ENCODE data around the gene GNAQ.

GRCh38 chr9:77908293-77908692 is 123.3 kb downstream of the GNAQ start:
- no peak for TF ChIP-seq SMC3 (IDR thresholded peaks at IDR 0.05)
- no peak for TF ChIP-seq TP53 (CRISPR knock-in tag; IDR thresholded peaks at IDR 0.05)
- TF ChIP-seq, protein P1, sequence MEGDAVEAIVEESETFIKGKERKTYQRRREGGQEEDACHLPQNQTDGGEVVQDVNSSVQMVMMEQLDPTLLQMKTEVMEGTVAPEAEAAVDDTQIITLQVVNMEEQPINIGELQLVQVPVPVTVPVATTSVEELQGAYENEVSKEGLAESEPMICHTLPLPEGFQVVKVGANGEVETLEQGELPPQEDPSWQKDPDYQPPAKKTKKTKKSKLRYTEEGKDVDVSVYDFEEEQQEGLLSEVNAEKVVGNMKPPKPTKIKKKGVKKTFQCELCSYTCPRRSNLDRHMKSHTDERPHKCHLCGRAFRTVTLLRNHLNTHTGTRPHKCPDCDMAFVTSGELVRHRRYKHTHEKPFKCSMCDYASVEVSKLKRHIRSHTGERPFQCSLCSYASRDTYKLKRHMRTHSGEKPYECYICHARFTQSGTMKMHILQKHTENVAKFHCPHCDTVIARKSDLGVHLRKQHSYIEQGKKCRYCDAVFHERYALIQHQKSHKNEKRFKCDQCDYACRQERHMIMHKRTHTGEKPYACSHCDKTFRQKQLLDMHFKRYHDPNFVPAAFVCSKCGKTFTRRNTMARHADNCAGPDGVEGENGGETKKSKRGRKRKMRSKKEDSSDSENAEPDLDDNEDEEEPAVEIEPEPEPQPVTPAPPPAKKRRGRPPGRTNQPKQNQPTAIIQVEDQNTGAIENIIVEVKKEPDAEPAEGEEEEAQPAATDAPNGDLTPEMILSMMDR (IDR thresholded peaks at IDR 0.05): no peak
- TF ChIP-seq RFX5 (IDR thresholded peaks at IDR 0.05): no peak
- TF ChIP-seq MYC (IDR thresholded peaks at IDR 0.05; ENCODE audit: borderline replicate concordance, low read length): no peak
- no peak for TF ChIP-seq HOXA7 (CRISPR knock-in tag; IDR thresholded peaks at IDR 0.05)
- no peak for TF ChIP-seq MAX (IDR thresholded peaks at IDR 0.05)
- no peak for TF ChIP-seq POLR2AphosphoS2 (conservative IDR thresholded peaks at IDR 0.05; ENCODE audit: low read length)
